ENCODE measurements around the gene GNG7. TPM values are rescaled to one million over a fixed set of nuclear protein-coding genes. Genes with fewer than 3 reads are reported as not detected.

Gene GNG7
- total RNA-seq, 1 donor from 2014 or later = 0.13 TPM

DNA sequence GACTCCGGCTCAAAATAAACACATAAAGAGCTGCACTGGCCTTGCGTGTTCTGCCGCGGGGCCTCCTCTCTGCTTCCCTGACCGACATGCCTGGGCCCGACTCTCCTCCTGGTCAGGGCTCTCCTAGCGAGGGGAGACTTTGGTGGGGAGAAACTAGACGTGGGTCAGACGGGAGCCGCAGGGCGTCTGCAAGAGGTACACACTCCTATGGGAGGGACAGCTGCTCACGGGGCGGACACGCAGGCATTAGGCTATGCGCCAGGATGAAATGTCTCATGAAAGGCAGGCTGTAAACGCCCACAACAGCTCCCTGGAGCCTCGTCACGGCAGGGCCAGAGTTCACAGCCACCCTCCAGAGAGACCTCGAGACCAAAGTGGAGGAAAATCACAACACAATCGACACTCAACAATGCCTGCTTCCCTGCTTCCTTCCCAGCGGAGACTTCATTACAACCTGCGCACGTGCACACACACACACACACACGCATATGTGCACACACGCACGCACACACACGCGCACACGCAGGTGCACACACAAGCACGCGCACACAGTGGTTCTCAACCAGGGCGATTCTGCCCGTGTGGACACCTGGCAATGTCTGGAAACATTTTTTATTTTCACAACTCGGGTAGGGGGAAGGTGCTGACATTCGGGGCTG is 31.6 kb upstream of the GNG7 start:
- Mint-ChIP-seq H3K4me1 (ENCODE audit: low read depth) (peaks cover 6% of the 10 kb centered on the region), H3K9me3 (no peaks in the 10 kb centered on the region), H3K4me3 (no peak overlapping the region), H3K27ac (no peak overlapping the region), H3K27me3 (ENCODE audit: insufficient read depth) (no peaks in the 10 kb centered on the region), H3K36me3 (ENCODE audit: low read depth) (peaks cover 28% of the 10 kb centered on the region)
- intact Hi-C loops (cut with micrococcal nuclease) = no loop called here
- DNase-seq (ENCODE audit: low spot score) = no peak

- DNase-seq (ENCODE audit: low spot score) = no peak
- peaks cover 25% of the 10 kb centered on the region for H3K36me3 Mint-ChIP-seq (ENCODE audit: low read depth)
- H3K27me3 Mint-ChIP-seq (ENCODE audit: insufficient read depth) = peaks cover 2% of the 10 kb centered on the region
- intact Hi-C loops (cut with micrococcal nuclease) = no loop called here
- no peaks in the 10 kb centered on the region for H3K4me1 Mint-ChIP-seq (ENCODE audit: low read depth)
- no peaks in the 10 kb centered on the region for H3K9me3 Mint-ChIP-seq
- no peak overlapping the region for H3K4me3 Mint-ChIP-seq
- no peak overlapping the region for H3K27ac Mint-ChIP-seq
Measured at GRCh38 chr19:2732883-2733282, 30.4 kb upstream of the GNG7 start.

GRCh38 chr19:2732157-2732725 is 29.7 kb upstream of the GNG7 start:
- H3K36me3 Mint-ChIP-seq (ENCODE audit: low read depth) = peaks cover 25% of the 10 kb centered on the region
- no peaks in the 10 kb centered on the region for H3K4me1 Mint-ChIP-seq (ENCODE audit: low read depth)
- H3K27ac Mint-ChIP-seq = no peak overlapping the region
- no peak overlapping the region for H3K4me3 Mint-ChIP-seq
- H3K9me3 Mint-ChIP-seq = no peaks in the 10 kb centered on the region
- intact Hi-C loops (cut with micrococcal nuclease) = no loop called here
- H3K27me3 Mint-ChIP-seq (ENCODE audit: insufficient read depth) = peaks cover 2% of the 10 kb centered on the region
- DNase-seq (ENCODE audit: low spot score) = no peak

- intact Hi-C loops (cut with micrococcal nuclease) = no loop called here
- no peak overlapping the region for H3K4me3 Mint-ChIP-seq
- peaks cover 2% of the 10 kb centered on the region for H3K27me3 Mint-ChIP-seq (ENCODE audit: insufficient read depth)
- H3K9me3 Mint-ChIP-seq = no peaks in the 10 kb centered on the region
- no peak overlapping the region for H3K27ac Mint-ChIP-seq
- no peaks in the 10 kb centered on the region for H3K4me1 Mint-ChIP-seq (ENCODE audit: low read depth)
- H3K36me3 Mint-ChIP-seq (ENCODE audit: low read depth) = peaks cover 16% of the 10 kb centered on the region
- DNase-seq (ENCODE audit: low spot score) = no peak
Measured at GRCh38 chr19:2731181-2731995, 28.9 kb upstream of the GNG7 start.

DNA sequence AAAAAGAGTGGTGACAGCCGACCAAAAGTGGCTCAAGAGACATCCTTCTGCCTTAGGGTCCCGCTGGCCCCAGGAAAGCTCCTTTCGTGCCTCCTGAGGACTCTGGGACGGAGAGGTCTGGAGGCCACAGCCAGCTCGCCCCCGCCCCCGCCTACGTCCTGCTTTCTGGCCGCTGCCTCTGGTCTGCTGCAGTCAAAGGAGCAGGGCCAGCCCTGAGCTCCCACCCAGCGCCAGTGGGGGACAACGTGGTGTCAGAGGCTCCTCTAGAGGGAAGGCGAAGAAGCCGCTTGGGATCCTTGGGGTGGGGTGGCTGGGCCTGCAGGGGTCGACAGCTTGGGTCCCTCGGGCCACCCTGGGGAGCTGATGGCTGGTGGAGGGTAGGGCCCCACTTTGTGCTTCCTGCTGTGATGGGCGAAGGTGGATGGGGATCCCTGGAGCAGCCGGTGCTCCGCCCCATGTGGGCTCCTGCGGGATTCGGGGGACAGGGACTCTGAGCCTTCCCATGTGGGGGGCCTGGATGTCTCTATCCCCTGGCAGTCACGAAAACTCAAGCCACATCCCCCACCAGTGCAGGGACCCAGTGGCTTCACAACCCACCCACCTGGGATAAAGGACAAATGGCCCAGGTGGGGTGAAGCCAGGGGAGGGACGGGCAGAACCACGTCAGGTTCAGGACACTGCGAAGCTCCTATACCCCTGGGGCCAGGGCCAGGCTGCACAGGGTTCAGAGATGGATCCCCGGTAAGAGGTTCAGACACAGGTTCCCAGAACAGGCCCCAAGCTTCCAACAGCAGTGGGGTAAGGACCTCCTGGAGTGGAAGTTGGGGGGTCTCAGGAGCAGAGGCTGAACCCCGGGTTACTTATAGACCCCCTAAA is 27.7 kb upstream of the GNG7 start:
- Mint-ChIP-seq H3K27ac (no peak overlapping the region), H3K4me3 (no peak overlapping the region), H3K27me3 (ENCODE audit: insufficient read depth) (peaks cover 6% of the 10 kb centered on the region), H3K36me3 (ENCODE audit: low read depth) (peaks cover 8% of the 10 kb centered on the region), H3K9me3 (no peaks in the 10 kb centered on the region), H3K4me1 (ENCODE audit: low read depth) (no peaks in the 10 kb centered on the region)
- DNase-seq (ENCODE audit: low spot score) = no peak
- intact Hi-C loops (cut with micrococcal nuclease) = no loop called here

DNA sequence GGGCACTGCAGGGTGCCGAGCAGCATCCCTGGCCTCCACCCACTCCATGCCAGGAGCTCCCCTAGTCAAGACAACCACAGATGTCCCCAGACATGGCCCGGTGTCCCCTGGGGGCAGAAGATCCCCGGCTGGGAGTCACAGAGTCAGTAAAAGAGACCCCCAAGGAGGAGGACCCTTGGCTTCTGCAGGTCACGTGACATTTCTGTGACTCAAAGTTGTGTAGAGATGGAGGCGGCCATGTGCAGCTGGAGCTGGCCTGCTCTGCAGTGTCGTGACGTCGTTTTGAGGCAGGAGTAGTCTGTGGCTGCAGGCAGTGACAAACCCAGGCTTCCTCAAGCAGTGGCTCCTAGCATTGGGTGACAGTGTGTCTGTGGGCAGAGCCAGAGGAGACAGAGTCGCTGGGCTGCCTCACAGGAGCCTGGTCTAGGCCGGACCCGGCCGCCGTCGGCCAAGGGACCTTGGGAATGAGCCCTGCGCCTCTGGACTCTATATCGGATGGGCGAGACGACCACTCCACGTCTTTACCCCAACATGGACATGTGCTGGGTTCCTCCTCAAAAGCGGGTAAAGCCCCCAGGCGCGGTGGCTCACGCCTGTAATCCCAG is 26.4 kb upstream of the GNG7 start:
- peaks cover under 1% of the 10 kb centered on the region for H3K36me3 Mint-ChIP-seq (ENCODE audit: low read depth)
- H3K27me3 Mint-ChIP-seq (ENCODE audit: insufficient read depth) = peaks cover 9% of the 10 kb centered on the region
- intact Hi-C loops (cut with micrococcal nuclease) = no loop called here
- no peak for DNase-seq (ENCODE audit: low spot score)
- H3K27ac Mint-ChIP-seq = no peak overlapping the region
- H3K4me3 Mint-ChIP-seq = no peak overlapping the region
- no peaks in the 10 kb centered on the region for H3K9me3 Mint-ChIP-seq
- H3K4me1 Mint-ChIP-seq (ENCODE audit: low read depth) = no peaks in the 10 kb centered on the region

GRCh38 chr19:2727640-2727944 is 25.1 kb upstream of the GNG7 start:
- no peaks in the 10 kb centered on the region for H3K4me1 Mint-ChIP-seq (ENCODE audit: low read depth)
- H3K27me3 Mint-ChIP-seq (ENCODE audit: insufficient read depth) = peaks cover 9% of the 10 kb centered on the region
- no peak overlapping the region for H3K27ac Mint-ChIP-seq
- intact Hi-C loops (cut with micrococcal nuclease) = no loop called here
- no peak for DNase-seq (ENCODE audit: low spot score)
- H3K4me3 Mint-ChIP-seq = no peak overlapping the region
- no peaks in the 10 kb centered on the region for H3K36me3 Mint-ChIP-seq (ENCODE audit: low read depth)
- no peaks in the 10 kb centered on the region for H3K9me3 Mint-ChIP-seq

GRCh38 chr19:2726904-2727639 is 24.6 kb upstream of the GNG7 start:
- Mint-ChIP-seq H3K4me3 (no peak overlapping the region), H3K27me3 (ENCODE audit: insufficient read depth) (peaks cover 11% of the 10 kb centered on the region), H3K9me3 (no peaks in the 10 kb centered on the region), H3K4me1 (ENCODE audit: low read depth) (no peaks in the 10 kb centered on the region), H3K27ac (no peak overlapping the region), H3K36me3 (ENCODE audit: low read depth) (no peaks in the 10 kb centered on the region)
- intact Hi-C loops (cut with micrococcal nuclease) = no loop called here
- DNase-seq (ENCODE audit: low spot score) = no peak

DNA sequence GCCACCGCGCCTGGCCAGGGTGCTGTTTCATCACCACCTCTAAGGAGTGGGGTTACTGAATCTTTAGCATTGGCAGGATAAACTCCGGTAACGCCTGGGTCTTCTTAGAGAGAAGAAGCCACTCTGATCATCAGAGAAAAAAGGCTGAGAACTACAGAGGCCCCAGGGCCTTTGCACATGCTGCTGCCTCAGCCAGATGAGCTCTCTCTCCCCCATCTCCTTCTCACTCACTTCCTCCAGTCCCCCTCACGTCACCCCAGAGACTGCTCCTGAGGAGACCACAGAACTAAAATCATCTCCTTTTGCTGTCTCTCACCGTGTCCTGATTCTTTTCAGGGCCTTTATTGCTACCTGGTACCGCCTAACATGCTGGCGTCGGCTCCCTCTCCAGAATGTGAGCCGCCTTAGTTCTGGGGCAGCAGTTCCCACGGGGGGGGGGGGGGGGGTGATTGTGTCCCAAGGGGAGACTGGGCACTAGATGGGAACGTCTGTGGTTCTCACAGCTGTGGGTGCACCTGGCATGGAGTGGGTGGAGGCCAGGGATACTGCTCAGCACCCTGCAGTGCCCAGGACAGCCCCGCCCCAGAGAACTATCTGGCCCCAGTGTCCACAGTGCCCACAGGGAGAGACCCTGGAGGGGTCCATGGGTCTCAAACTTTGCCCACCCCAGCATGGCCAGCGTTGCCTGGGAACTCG is 23.8 kb upstream of the GNG7 start:
- peaks cover 17% of the 10 kb centered on the region for H3K27me3 Mint-ChIP-seq (ENCODE audit: insufficient read depth)
- H3K4me3 Mint-ChIP-seq = no peak overlapping the region
- no peaks in the 10 kb centered on the region for H3K9me3 Mint-ChIP-seq
- DNase-seq (ENCODE audit: low spot score) = no peak
- intact Hi-C loops (cut with micrococcal nuclease) = no loop called here
- no peaks in the 10 kb centered on the region for H3K4me1 Mint-ChIP-seq (ENCODE audit: low read depth)
- H3K36me3 Mint-ChIP-seq (ENCODE audit: low read depth) = no peaks in the 10 kb centered on the region
- no peak overlapping the region for H3K27ac Mint-ChIP-seq

DNA sequence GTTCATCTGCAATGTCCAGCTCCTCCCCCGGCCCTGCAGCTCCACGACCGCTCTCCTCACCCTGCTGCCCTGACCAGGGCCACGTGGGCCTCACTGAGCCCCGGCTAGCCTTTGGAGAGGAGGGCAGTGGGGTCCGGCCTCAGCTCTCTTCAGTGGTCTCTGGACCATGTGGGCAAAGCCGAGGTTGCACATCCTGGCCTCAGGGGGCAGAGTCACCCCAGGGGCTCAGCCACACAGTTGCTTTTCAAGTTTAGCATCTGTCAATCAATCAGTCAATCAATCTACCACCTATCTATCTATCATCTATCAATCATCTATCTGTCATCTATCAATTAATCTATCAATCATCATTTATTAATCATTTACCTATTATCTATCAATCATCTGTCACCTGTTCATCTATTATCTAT is 21.7 kb upstream of the GNG7 start:
- Mint-ChIP-seq H3K36me3 (ENCODE audit: low read depth) (no peaks in the 10 kb centered on the region), H3K4me3 (no peak overlapping the region), H3K4me1 (ENCODE audit: low read depth) (no peaks in the 10 kb centered on the region), H3K27me3 (ENCODE audit: insufficient read depth) (peaks cover 27% of the 10 kb centered on the region), H3K9me3 (no peaks in the 10 kb centered on the region), H3K27ac (no peak overlapping the region)
- DNase-seq (ENCODE audit: low spot score) = no peak
- intact Hi-C loops (cut with micrococcal nuclease) = no loop called here

DNA sequence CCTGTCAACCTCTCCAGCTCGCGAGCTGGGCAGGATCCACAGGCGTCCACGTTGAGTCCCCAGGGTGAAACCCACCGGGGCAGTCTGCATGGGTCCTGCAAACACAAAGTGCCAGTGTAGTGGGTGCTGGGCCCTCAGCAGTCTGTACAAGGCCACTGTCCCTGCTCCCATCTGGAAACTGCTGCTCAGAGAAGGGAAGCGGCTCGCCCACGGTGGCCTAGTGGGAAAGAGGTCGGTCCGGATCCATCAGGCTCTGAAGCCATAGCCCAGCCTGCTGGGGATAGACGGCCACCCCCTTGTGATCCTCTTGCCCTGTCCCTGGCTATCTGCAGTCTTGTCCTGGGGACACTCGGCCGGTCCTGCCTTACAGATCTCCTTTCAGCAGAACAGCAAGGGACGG is 21.3 kb upstream of the GNG7 start:
- intact Hi-C loops (cut with micrococcal nuclease) = no loop called here
- DNase-seq (ENCODE audit: low spot score) = no peak
- no peaks in the 10 kb centered on the region for H3K4me1 Mint-ChIP-seq (ENCODE audit: low read depth)
- H3K27me3 Mint-ChIP-seq (ENCODE audit: insufficient read depth) = peaks cover 31% of the 10 kb centered on the region
- no peak overlapping the region for H3K27ac Mint-ChIP-seq
- no peak overlapping the region for H3K4me3 Mint-ChIP-seq
- no peaks in the 10 kb centered on the region for H3K9me3 Mint-ChIP-seq
- H3K36me3 Mint-ChIP-seq (ENCODE audit: low read depth) = no peaks in the 10 kb centered on the region

DNA sequence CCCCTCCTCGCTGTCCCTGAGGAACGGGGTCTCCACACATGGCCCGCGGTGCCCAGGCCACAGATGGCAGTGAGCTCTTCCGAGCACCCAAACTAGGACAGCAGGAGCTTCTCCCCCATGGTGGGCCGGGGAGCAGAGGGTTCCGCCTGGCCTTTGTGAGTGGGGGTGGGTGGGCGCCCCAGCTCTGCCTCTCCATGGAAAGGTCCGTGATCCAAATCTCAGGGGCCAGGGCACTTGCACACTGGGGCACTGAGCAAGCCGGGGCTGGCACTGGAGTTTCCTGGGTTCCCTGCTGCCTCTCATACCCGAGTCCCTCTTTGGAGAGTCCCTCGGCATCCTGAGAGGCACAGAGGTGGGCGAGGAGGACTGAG is 20.8 kb upstream of the GNG7 start:
- intact Hi-C loops (cut with micrococcal nuclease) = no loop called here
- H3K4me1 Mint-ChIP-seq (ENCODE audit: low read depth) = no peaks in the 10 kb centered on the region

More for the DNA sequence above, 20.8 kb upstream of the GNG7 start:
- Mint-ChIP-seq H3K9me3 (no peaks in the 10 kb centered on the region), H3K27ac (no peak overlapping the region), H3K4me3 (no peak overlapping the region), H3K27me3 (ENCODE audit: insufficient read depth) (peaks cover 33% of the 10 kb centered on the region), H3K36me3 (ENCODE audit: low read depth) (no peaks in the 10 kb centered on the region)
- no peak for DNase-seq (ENCODE audit: low spot score)
